ENCODE data around the gene BUB1.
"Not testable (repeated sequence)": the region's sequence is repeated elsewhere in the genome, so short reads cannot be mapped to it uniquely, and the experiment has no call there.

The BUB1 gene

DNA sequence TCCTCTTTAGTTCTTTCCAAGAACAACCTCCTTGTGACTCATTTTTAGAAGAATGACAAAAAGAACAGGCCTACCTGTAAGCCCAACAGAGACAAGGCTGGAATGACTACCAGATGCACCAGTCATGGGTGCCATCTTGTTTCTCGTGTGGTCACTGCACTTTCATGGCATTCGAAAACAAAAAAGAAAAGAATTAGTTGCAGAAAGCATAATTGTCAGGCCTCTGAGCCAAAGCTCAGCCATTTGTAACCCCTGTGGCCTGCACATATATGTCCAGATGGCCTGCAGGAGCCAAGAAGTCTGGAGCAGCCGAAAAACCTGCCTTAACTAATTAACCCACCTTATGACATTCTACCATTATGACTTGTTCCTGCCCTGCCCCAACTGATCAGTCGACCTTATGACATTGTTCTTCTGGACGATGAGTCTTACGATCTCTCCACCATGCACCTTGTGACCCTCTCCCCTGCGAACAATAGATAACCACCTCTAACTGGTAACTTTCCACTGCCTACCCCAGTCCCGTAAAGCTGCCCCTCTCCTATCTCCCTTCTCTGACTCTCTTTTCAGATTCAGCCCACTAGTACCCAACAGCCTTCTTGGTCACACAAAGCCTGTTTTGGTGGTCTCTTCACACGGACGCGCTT lies 13.9 kb upstream of the BUB1 start:
- no peak for DNase-seq (ENCODE audit: low read depth in 1 of 2, low spot score in 1 of 2)

DNA sequence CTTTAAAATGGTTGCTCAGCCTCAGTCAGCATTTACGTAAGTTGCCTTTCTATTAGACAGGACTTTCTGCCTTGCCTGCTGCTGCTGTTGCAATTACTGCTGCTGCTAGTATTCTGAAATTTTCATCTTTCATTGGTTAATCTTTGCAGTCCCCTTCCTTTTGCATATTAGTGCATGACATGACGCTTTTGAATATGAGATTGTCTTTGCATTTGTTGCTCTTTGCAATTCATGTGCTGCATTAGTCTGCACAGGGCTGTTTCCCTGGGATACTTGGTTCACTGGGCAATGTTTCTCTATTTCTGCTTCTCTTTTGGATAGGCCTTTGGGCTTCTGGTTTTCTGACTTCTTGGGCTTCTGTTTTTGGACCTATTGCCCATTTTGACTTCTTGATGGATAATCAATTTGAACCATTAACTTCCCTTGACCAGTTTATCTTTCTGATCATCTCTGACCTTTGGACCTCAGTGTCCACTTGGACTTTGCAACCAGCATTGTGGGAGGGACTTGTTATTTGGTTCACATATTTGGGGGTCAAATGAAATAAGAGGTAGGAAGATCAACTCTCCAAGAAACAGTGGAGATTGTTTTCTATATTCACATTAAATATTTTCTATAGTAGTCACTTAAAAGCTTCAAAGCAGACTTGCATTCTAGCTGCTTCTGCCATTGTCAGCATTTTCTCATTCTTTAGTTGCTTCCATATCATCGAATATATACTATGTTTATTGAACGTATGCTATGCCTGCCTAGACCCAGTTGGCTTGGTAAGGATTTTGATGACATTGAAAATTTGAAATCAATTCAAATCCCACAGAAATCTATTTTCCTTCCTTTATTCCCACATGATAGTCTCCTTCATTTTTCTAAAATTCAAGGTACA lies 12.5 kb upstream of the BUB1 start:
- no peak for DNase-seq (ENCODE audit: low read depth in 1 of 2, low spot score in 1 of 2)

DNA sequence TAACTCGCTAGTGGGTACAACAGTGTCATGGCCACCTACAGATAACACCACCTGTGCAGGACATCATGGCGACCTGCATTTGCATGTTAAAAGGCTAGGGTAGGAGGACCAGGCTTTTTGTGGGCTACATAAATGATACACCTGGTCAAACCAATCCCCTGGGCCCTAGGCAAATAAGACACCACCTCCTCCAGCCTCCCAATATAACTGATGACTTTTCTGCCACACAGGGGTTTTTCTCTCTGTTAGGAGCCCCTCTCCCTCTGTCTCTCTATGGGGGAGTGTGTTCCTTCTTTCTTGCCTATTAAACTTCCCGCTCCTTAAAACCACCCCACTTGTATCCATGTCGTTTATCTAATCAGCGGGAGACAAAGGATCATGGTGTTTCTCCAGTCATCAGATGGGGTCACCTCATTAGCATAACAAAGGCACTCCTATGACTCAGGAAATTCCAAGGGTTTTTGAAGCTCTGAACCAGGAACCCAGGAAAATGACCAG lies 10.8 kb upstream of the BUB1 start:
- no peak for DNase-seq (ENCODE audit: low read depth in 1 of 2, low spot score in 1 of 2)

DNA sequence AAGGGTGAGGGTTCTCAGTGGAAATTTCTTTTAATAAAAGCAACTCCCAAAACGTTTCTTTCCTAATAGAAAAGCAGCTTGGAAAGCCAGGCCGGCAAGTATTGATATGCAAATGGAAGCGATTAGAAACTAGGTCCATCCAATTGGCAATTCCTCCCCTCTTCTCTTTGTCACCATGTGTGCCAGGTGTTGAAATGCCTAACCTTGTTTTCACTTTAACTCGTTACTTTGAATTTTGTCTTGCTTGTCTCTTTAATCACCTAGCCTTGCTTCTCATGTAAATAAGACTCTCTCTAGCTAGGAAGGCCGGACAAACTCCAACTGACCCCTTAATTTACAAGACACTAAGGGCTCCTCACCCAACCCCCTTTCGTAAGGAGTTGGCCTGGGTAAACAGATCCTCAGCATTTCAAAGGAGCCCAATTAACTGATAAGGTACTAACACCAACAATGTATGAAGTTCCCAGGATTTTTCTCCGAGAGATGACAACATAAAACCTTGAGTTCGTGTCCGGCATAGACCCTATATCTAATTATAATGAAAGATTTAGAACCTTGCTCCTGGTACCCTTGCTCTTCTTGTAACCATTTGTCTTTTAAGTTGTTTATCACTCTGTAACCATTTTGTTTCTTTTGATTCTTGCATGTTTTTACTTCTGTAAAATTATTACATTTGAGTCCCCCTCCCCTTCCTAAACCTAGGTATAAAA lies 10.1 kb upstream of the BUB1 start:
- DNase-seq (ENCODE audit: low read depth in 1 of 2, low spot score in 1 of 2) = not testable (repeated sequence)

DNA sequence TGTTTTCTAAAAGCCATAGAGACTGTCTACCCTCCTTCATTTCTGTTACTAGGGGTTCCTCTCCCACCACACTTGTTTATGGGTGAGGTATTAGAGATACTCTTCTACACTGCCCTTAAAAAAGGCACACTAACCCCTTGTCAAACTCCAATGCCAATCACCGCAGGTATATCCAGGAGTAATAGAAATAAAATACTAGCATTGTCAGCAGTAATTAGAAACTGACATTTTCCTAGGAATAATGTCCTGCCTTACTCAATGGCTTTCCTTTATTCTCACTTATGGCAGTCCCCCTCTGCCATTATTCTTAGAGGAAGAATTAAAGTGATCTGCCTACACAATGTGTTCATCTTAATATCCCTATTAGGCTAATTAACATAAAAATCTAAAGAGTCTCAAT lies 5.0 kb upstream of the BUB1 start:
- no peak for DNase-seq (ENCODE audit: low read depth in 1 of 2, low spot score in 1 of 2)

DNA sequence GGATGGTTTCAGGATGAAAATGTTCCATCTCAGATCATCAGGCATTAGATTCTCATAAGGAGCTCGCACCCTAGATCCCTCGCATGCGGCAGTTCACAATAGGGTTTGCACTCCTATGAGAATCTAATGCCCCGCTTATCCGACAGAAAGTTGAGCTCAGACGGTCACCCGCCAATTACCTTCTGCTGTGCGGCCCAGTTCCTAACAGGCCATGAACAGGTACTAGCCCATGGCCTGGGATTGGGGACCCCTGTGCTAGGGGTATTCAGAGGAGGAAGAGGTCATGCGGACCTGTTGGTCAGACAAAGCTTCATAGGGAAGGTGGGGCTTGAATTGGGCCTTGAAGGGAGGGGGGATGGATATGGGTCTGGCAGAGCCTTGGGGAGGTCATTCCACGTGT lies 4.4 kb upstream of the BUB1 start:
- DNase-seq (ENCODE audit: low read depth in 1 of 2, low spot score in 1 of 2) = no peak

DNA sequence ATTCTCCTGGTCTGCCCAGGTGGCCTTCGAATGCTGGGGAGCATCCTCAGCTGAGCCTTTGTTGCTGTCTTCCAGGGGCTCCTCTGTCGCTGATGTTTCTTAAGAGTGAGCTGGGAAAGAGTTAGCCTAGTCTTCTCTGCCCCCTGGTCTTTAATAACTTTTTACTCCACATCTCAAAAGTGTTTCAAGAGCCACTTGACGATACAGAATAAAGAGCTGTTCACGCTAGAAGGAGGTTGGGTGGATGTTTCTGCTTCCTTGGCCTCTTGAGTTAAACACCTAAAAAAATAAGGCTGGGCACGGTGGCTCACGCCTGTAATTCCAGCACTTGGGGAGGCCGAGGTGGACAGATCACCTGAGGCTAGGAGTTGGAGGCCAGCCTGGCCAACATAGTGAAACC lies 2.8 kb upstream of the BUB1 start:
- no peak for DNase-seq (ENCODE audit: low read depth in 1 of 2, low spot score in 1 of 2)

DNA sequence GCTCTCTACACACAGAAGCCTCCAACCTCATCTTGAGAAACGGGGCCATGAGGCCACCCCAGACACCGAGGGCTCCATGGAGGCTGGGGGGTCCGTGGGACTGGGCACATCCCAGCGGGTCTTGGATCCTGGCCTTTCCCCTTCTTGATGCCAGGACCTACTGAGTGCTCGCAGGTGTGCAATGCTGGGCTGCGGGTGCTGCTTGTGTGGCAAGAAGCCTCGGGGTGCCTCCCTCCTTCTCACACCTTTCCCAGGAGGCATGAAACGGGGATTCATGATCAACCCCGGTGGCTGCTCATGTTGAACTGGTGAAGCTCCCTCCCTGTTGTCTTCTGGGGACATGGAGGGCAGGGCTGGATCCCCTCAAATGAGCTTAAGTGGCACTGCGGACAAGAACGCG lies 2.0 kb upstream of the BUB1 start:
- no peak for DNase-seq (ENCODE audit: low read depth in 1 of 2, low spot score in 1 of 2)

DNA sequence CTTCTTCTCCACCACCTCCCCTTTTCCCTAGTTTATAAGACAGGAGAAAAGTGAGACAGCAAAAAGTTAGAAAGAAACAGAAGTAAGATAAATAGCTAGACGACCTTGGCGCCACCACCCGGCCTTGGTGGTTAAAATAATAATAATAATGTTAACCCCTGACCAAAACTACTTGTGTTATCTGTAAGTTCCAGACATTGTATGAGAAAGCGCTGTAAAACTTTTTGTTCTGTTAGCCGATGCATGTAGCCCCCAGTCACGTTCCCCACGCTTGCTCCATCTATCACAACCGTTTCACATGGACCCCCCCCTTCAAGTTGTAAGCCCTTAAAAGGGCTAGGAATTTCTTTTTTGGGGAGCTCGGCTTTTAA lies 1.5 kb upstream of the BUB1 start:
- no peak for DNase-seq (ENCODE audit: low read depth in 1 of 2, low spot score in 1 of 2)

DNA sequence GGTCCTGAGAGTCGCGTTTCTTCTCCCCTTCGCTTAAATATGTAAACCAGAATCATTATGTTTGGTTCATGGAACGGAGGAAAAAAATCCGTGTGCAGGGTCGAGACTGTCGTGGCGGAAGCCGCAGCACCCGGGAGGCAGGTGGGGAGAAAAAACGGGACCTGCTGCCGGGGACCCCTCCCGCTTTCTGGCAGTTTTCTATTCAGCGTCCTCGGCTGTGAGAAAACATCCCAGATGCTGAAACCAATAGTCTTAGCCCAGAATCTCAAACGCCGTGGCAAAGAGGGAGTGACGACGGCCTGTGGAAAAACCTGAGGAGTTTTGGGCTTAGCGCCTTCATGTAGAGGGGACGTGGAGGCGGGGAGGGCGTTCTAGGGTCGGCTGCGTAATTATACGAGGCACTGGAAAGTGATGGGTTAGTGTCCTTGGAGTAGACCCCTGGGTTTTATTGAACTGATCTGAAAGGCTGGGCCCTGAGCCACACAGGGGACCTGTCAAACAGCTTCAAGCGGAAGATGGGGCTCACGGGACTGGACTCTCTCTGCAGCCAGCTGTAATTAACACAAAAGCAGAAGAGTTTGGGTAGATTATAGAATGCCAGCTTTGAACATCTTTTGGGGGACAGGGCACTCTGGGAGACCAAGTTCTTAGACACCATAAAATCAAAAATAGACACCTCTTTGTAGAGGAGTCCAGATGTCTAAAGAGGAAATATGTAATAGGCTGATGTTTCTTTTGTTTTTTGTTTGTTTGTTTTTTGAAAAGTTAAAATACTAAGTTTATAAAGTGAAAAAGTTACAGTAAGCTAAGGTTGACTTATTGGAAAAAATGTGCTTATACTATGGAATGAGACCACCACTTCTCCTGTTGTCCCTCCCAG lies 834 bp upstream of the BUB1 start:
- no peak for DNase-seq (ENCODE audit: low read depth in 1 of 2, low spot score in 1 of 2)

DNA sequence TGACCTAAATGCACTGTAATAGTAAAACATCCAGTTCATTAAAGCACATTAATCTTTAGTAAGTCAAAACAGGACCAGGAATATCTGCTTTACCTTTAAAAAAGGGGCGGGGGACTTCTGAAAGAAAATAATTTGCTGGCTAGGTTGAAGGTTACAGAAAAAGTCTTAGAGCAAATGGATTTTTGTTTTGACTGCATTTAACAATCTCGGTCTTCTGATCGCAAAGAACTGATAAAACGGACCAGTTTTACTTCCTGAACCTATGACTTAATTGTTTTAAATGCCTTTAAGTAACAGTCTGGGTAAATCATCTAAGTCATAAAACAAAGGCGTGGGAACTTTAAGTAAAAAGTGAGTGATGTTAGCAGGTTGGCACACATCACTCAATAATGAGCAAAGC lies 783 bp downstream of the BUB1 start:
- no peak for DNase-seq (ENCODE audit: low read depth in 1 of 2, low spot score in 1 of 2)

DNA sequence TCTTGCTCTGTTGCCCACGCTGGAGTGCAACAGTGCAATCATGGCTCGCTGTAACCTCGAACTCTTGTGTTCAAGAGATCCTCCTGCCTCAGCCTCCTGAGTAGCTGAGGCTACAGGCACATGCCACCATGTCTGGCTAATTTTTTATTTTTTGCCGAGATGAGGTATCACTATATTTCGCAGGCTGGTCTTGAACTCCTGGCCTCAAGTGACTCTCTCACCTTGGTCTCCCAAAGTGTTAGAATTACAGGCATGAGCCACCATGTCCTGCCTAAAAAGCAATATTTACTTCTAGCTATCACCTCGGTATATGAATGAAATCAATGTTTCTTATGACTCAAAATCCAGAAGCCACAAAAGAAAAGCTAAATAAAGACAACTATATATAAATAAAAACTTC lies 2.2 kb downstream of the BUB1 start:
- no peak for DNase-seq (ENCODE audit: low read depth in 1 of 2, low spot score in 1 of 2)

DNA sequence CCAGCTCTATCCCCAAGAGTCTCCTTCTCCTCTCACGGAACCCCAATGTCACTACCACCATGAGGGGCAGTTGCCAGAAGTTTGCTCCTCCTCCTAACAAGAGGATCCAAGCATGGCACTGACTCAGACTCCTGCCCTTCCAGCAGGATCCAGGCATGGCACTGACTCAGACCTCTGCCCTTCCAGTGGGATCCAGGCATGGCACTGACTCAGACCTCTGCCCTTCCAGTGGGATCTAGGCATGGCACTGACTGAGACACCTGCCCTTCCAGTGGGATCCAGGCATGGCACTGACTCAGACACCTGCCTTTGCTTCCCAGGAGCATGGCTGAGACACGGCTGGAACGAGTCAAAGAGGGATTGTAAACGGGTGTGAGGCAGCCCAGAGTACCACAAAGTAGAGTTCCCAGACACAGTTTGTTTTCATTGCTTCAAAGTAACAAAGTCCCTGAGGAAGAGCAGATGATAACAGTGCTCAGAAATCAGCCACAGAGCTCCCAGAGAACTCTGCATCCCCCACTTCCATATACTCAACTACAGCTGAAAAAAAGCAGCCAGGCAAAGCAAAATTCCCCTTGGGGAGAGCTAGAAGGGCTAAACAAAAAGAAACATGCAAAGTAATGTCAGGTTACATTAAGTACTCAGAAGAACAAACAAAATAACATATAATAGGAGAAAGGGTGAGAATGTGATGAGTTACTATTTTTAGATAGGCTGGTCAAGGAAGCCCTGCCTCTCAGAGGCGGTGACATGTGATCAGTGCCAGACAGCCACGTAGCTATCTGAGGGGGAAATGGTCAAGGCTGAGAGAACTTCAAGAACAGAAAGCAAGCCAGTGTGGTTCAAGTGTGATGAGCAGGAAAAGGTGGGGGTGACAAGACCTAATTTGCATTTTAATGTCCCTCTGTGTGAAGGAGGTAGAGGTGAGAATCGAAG lies 3.0 kb downstream of the BUB1 start:
- DNase-seq (ENCODE audit: low read depth in 1 of 2, low spot score in 1 of 2) = no peak

DNA sequence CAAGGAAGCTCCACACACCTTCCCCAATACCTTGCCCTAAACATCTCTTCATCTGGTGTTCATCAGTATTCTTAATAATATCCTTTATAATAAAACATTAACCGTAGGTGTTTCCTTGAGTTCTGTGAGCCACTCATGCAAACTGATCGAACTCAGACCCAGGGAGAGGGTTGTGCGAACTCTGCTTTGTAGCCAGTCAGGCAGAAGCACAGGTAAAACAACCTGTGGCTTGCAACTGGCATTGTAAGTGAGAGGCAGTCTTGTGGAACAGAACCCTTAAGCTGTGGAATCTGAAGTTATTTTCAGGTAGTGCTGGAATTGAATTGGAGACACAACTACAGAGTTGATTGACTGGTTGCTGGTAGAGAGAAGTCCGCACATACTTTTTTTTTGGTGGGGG lies 4.7 kb downstream of the BUB1 start:
- no peak for DNase-seq (ENCODE audit: low read depth in 1 of 2, low spot score in 1 of 2)

DNA sequence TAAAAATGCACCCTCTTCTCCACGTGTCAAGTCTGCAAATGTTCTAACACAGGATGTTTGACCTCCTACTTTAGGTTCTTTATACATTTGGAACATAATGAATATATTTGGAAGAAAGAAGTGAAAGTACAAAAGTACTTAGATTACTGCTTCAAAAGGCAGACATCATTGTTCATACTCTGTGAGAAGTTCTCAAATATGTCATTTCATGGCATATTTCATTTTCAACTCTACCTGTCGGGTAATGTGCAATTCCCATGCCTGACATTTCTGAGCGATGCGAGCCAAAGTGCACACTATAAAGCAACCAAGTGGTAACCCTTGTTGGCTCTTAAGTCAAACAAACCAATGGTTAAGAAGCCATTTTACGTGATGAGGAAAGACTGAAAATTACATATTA lies 7.0 kb downstream of the BUB1 start:
- no peak for DNase-seq (ENCODE audit: low read depth in 1 of 2, low spot score in 1 of 2)

DNA sequence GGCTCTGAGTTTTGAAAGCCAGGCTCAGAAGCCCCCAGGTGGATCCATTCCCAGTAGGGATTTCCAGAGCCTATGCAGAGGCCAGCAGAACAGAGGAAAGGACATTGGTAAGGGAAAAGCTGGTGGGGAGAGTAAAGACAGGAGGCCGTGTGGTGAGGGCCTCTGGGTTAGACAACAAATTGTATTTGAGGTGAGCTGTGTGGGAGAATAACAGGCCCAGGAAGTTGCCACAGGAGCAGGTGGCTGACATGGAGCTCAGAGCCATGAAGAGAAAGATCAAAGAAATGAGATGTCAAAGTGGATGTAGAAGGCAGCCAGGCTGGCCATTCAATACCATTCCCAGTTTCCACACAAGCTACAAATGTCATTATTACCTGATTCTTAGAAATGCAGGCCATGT lies 8.8 kb downstream of the BUB1 start:
- no peak for DNase-seq (ENCODE audit: low read depth in 1 of 2, low spot score in 1 of 2)

DNA sequence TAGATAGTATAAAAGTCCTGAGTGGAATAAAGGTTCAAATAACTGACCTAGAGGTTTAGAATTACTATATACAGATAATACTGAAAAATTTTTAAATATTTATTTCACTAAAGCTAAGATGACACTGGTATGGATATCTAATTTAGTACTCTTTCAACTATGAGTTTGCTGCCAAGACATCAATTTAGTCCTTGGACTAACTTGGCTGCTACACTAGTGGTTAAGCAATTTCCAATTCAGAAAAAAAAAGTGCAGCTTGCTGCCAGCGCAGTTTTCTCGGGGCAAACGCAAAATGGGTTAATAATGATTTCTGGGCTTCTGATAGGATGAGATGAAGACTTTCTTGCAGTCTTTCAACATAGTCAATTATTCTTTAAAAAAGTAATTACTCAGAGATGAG lies 10.8 kb downstream of the BUB1 start:
- DNase-seq (ENCODE audit: low read depth in 1 of 2, low spot score in 1 of 2) = no peak

DNA sequence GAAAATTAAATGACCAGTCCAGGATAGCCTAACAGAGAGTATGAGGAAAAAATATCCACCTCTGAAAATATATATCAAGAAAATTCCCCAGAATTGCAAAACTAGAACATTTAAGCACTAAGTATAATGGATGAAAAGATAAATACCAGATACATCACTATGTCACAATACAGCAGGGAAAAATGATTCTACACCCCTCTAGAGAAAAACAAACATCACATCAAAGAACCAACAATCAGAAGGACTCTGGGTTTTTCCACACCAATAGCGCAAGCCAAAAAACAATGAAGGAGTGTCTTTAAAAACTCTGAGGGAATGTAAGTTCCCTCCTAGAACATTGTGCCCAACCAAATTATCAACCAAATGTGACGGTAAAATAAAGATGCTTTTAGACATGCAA lies 13.7 kb downstream of the BUB1 start:
- DNase-seq (ENCODE audit: low read depth in 1 of 2, low spot score in 1 of 2) = no peak

DNA sequence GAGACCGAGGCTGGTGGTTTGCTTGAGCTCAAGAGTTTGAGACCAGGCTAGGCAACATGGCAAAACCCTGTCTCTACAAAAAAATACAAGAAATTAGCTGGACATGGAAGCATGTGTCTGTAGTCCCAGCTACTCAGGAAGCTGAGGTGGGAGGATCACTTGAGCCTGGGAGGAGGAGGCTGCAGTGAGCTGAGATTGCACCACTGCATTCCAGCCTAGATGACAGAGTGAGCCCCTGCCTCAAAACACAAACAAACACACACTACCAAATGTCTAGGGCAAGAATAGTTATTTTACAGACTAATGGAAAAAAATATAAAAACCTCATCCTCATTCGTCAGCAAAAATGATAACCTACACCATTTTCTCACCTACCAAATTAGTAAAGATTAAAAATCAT lies 15.3 kb downstream of the BUB1 start:
- DNase-seq (ENCODE audit: low read depth in 1 of 2, low spot score in 1 of 2) = no peak

DNA sequence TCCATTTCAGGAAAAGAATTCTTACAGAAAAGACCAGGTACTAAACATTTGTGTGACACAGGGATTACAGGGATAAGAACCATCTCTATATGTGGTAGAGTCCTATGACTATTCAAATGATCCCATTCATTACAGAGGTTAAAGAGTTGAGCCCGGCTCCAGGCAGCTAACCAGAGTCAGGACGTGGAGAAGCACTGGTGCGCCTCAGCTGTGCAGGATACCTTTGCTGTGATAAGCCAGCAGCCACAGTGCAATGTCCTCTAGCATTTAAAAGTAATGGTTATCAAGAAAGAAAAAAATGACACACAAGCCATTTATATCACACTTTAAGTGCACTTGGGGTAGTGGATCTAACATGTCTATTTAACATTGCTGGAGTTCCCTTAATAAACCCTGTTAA lies 17.3 kb downstream of the BUB1 start:
- DNase-seq (ENCODE audit: low read depth in 1 of 2, low spot score in 1 of 2) = no peak

All from stimulated activated CD4-positive, alpha-beta T cell treated with anti-CD3 and anti-CD28 coated beads, Interleukin-15, amount 100 ng/mL, for 1 hour (primary cell).